PC-9 (cell line): Measurements from ENCODE around the gene HCST. TPM values are rescaled to one million over a fixed set of nuclear protein-coding genes. Genes with fewer than 3 reads are reported as not detected.

ENCODE experiments used
- BruUV-seq: library from RNA; stranded (reverse); fragments of 400-500 nt; replicated peaks from 2 replicates; lab custom pipeline; 2021; lab: Mats Ljungman, UMichigan
- CTCF ChIA-PET: fragments of 300-600 bp; sonication (Branson Sonifier 250); formaldehyde crosslinking; loops from one replicate; lab custom pipeline; 2022; ENCODE audit warnings: antibody characterized with exemption; lab: Charles Lee
- POLR2A ChIA-PET: fragments of 300-600 bp; sonication (Branson Sonifier 250); formaldehyde crosslinking; loops from one replicate; lab custom pipeline; 2022; ENCODE audit warnings: antibody characterized with exemption; ENCODE audit not compliant: unreplicated experiment; lab: Charles Lee
- DNase-seq, 2 experiments: peaks; one replicate each; pipeline versions ENCODE4 v3.0.0 to v3.0.0-alpha.2; 2015 to 2022; ENCODE audit warnings: mixed read lengths in 1 of 2
- H2AFZ ChIP-seq: fragments of 200-600 bp; sonication (generic); 2 replicates; pipeline ENCODE4 v1.8.1; 2017; ENCODE audit warnings: antibody characterized with exemption
- H3F3A ChIP-seq: fragments of 200-600 bp; sonication (generic); 2 replicates; pipeline ENCODE4 v1.8.1; 2017; ENCODE audit warnings: antibody characterized with exemption, mild to moderate bottlenecking, low read depth; ENCODE audit not compliant: insufficient read depth
- H3K27ac ChIP-seq: fragments of 200-600 bp; sonication (generic); 2 replicates; pipeline ENCODE4 v1.6.1; 2016; ENCODE audit warnings: mixed run types
- H3K27me3 ChIP-seq: fragments of 200-600 bp; sonication (generic); 2 replicates; pipeline ENCODE4 v1.6.1; 2016; ENCODE audit warnings: low read depth, mixed run types; ENCODE audit not compliant: insufficient read depth
- H3K36me3 ChIP-seq: fragments of 200-600 bp; sonication (generic); 2 replicates; pipeline ENCODE4 v1.6.1; 2016; ENCODE audit warnings: low read depth, mixed run types
- H3K4me1 ChIP-seq: fragments of 200-600 bp; sonication (generic); replicated peaks from 2 replicates; pipeline ENCODE4 v1.6.1; 2016; ENCODE audit warnings: mixed run types; ENCODE audit not compliant: insufficient read depth
- H3K4me2 ChIP-seq: fragments of 200-600 bp; sonication (generic); 2 replicates; pipeline ENCODE4 v1.6.1; 2017; ENCODE audit warnings: mixed run types
- H3K4me3 ChIP-seq: fragments of 200-600 bp; sonication (generic); 2 replicates; pipeline ENCODE4 v1.6.1; 2016; ENCODE audit warnings: mixed run types
- H3K79me2 ChIP-seq: fragments of 200-600 bp; sonication (generic); 2 replicates; pipeline ENCODE4 v1.6.1; 2017; ENCODE audit warnings: low read depth, mixed run types
- H3K9me2 ChIP-seq: fragments of 200-600 bp; sonication (generic); 2 replicates; pipeline ENCODE4 v1.8.1; 2017; ENCODE audit warnings: mild to moderate bottlenecking; ENCODE audit not compliant: insufficient read depth
- H3K9me3 ChIP-seq: fragments of 200-600 bp; sonication (generic); 2 replicates; pipeline ENCODE4 v1.8.1; 2016; ENCODE audit warnings: low read depth; ENCODE audit not compliant: insufficient read depth
- H4K20me1 ChIP-seq: fragments of 200-600 bp; sonication (generic); 2 replicates; pipeline ENCODE4 v1.8.1; 2017; ENCODE audit not compliant: insufficient read depth
- EZH2 ChIP-seq: fragments of 200-600 bp; sonication (generic); IDR thresholded peaks from 2 replicates; pipeline ENCODE4 v1.8.0; 2017; ENCODE audit warnings: antibody characterized with exemption, low read depth
- intact Hi-C: fragments of 100-400 bp; cut with micrococcal nuclease; formaldehyde crosslinking; loops from one replicate; pipeline ENCODE4 v1.10.0; 2022; ENCODE audit not compliant: unreplicated experiment
- total RNA-seq: library from RNA; stranded (reverse); gene quantifications from 2 replicates; pipeline ENCODE4 v1.2.3, GENCODE V29; 2021
- TF ChIP-seq, protein P1 (sequence below): fragments of 200-600 bp; sonication (generic); conservative IDR thresholded peaks from 2 replicates; pipeline ENCODE4 v1.6.1; 2017; ENCODE audit warnings: mixed run types, antibody characterized with exemption, mild to moderate bottlenecking, moderate library complexity

The HCST gene
- total RNA-seq, 1 experiment from 2014 or later, result 1.8 TPM

DNA sequence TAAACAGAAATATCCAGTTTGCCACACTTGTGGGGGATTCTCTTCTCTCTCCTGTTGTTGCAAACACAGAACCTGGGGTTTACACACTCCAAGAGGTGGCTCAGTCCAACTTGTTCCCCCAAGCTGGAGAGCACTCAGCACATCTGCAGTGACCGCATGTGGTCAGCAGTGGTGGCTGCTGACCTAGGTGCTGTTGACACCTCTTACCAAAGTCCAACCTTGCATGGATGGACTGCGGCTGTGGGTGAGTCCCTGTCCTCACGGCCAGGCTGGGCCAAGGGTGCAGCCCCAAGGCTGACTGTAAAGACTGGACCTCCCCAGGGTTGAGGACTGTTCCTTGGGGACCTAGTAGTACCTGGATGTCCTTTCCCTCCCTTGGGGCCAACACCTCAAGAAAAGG is 39.9 kb downstream of the HCST start:
- no peak overlapping the region for H3K4me2 ChIP-seq
- intact Hi-C loops, result no loop called here
- H3F3A ChIP-seq, result no peaks in the 10 kb centered on the region; the same call in 1 of the 2 replicates
- BruUV-seq, result no TSS peak
- no peak overlapping the region for H2AFZ ChIP-seq
- TF ChIP-seq EZH2, result no peak
- TF ChIP-seq, protein P1, sequence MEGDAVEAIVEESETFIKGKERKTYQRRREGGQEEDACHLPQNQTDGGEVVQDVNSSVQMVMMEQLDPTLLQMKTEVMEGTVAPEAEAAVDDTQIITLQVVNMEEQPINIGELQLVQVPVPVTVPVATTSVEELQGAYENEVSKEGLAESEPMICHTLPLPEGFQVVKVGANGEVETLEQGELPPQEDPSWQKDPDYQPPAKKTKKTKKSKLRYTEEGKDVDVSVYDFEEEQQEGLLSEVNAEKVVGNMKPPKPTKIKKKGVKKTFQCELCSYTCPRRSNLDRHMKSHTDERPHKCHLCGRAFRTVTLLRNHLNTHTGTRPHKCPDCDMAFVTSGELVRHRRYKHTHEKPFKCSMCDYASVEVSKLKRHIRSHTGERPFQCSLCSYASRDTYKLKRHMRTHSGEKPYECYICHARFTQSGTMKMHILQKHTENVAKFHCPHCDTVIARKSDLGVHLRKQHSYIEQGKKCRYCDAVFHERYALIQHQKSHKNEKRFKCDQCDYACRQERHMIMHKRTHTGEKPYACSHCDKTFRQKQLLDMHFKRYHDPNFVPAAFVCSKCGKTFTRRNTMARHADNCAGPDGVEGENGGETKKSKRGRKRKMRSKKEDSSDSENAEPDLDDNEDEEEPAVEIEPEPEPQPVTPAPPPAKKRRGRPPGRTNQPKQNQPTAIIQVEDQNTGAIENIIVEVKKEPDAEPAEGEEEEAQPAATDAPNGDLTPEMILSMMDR, result no peak
- H3K9me3 ChIP-seq, result no peaks in the 10 kb centered on the region
- H3K9me2 ChIP-seq, result no peaks in the 10 kb centered on the region
- no peaks in the 10 kb centered on the region for H3K79me2 ChIP-seq
- POLR2A ChIA-PET, result interaction anchor here (0.7 kb wide), 1 partner anchor 425 kb away, joined by 18 read pairs; no protein-coding TSS in a partner anchor
- no peaks in the 10 kb centered on the region for H3K36me3 ChIP-seq
- H3K4me1 ChIP-seq, result peaks cover 10% of the 10 kb centered on the region
- DNase-seq, result no peak
- H3K27me3 ChIP-seq, result no peaks in the 10 kb centered on the region
- CTCF ChIA-PET, result interaction anchor here (0.7 kb wide), 1 partner anchor 9 kb away, joined by 8 read pairs; no protein-coding TSS in a partner anchor
- H4K20me1 ChIP-seq, result no peaks in the 10 kb centered on the region; the same call in none of the 2 replicates
- H3K4me3 ChIP-seq, result no peak overlapping the region
- H3K27ac ChIP-seq, result no peak overlapping the region

GRCh38 chr19:35943321-35944301 is 41.3 kb downstream of the HCST start:
- Histone ChIP-seq H3K4me1 (no peaks in the 10 kb centered on the region), H3K27me3 (no peaks in the 10 kb centered on the region), H3K9me3 (no peaks in the 10 kb centered on the region), H3K4me2 (no peak overlapping the region), H2AFZ (no peak overlapping the region), H3F3A (no peaks in the 10 kb centered on the region), H4K20me1 (no peaks in the 10 kb centered on the region; the same call in 1 of the 2 replicates), H3K36me3 (no peaks in the 10 kb centered on the region), H3K9me2 (no peaks in the 10 kb centered on the region), H3K79me2 (no peaks in the 10 kb centered on the region), H3K4me3 (no peak overlapping the region), H3K27ac (no peak overlapping the region)
- TF ChIP-seq, protein P1, result no peak
- no peak for TF ChIP-seq EZH2
- intact Hi-C loops, result no loop called here
- CTCF ChIA-PET, result interaction anchor here (0.6 kb wide), 1 partner anchor 12 kb away, joined by 3 read pairs; no protein-coding TSS in a partner anchor
- POLR2A ChIA-PET, result no interaction called here
- no peak for DNase-seq
- no TSS peak for BruUV-seq

DNA sequence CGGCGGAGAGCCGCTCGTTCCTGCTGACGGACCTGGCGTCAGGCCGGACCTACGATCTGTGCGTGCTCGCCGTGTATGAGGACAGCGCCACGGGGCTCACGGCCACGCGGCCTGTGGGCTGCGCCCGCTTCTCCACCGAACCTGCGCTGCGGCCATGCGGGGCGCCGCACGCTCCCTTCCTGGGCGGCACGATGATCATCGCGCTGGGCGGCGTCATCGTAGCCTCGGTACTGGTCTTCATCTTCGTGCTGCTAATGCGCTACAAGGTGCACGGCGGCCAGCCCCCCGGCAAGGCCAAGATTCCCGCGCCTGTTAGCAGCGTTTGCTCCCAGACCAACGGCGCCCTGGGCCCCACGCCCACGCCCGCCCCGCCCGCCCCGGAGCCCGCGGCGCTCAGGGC is 42.2 kb downstream of the HCST start:
- Histone ChIP-seq H3K4me2 (no peak overlapping the region), H4K20me1 (no peaks in the 10 kb centered on the region; the same call in 1 of the 2 replicates), H3F3A (no peaks in the 10 kb centered on the region), H3K4me1 (no peaks in the 10 kb centered on the region), H3K9me3 (no peaks in the 10 kb centered on the region), H2AFZ (no peak overlapping the region), H3K27ac (no peak overlapping the region), H3K79me2 (no peaks in the 10 kb centered on the region), H3K36me3 (no peaks in the 10 kb centered on the region), H3K9me2 (no peaks in the 10 kb centered on the region), H3K4me3 (no peak overlapping the region), H3K27me3 (0 out of 2 replicates have a peak, but pooled peaks cover 3% of the 10 kb centered on the region)
- DNase-seq, result no peak
- intact Hi-C loops, result no loop called here
- BruUV-seq, result no TSS peak
- ChIA-PET POLR2A (no interaction called here), CTCF (no interaction called here)
- TF ChIP-seq, protein P1, result no peak
- TF ChIP-seq EZH2, result no peak
